MM.1S (cell line): ENCODE data around the gene ARPC1B.
"Not testable (repeated sequence)": the region's sequence is repeated elsewhere in the genome, so short reads cannot be mapped to it uniquely, and the experiment has no call there.

Experiments
- DNase-seq: peaks from one replicate; pipeline ENCODE4 v3.0.0-alpha.2; 2015
- H2AFZ ChIP-seq: fragments of 300-600 bp; sonication (generic); 2 replicates; pipeline ENCODE4 v1.6.0; 2016; ENCODE audit warnings: antibody characterized with exemption, low read length
- H3F3A ChIP-seq: fragments of 300-600 bp; sonication (generic); 2 replicates; pipeline ENCODE4 v1.6.1; 2016; ENCODE audit warnings: mild to moderate bottlenecking, antibody characterized with exemption, low read length, moderate library complexity, mixed read lengths; ENCODE audit not compliant: insufficient read depth
- H3K27ac ChIP-seq: fragments of 300-600 bp; sonication (generic); 2 replicates; pipeline ENCODE4 v1.5.1; 2016; ENCODE audit warnings: mild to moderate bottlenecking, low read length
- H3K27me3 ChIP-seq: fragments of 300-600 bp; sonication (generic); replicated peaks from 2 replicates; pipeline ENCODE4 v1.6.0; 2016; ENCODE audit warnings: low read length; ENCODE audit not compliant: insufficient read depth
- H3K36me3 ChIP-seq: fragments of 300-600 bp; sonication (generic); replicated peaks from 2 replicates; pipeline ENCODE4 v1.6.1; 2016; ENCODE audit warnings: mild to moderate bottlenecking, low read length, mixed read lengths; ENCODE audit not compliant: insufficient read depth
- H3K4me1 ChIP-seq: fragments of 300-600 bp; sonication (generic); 2 replicates; pipeline ENCODE4 v1.6.1; 2016; ENCODE audit warnings: low read length, mixed read lengths
- H3K4me2 ChIP-seq: fragments of 300-600 bp; sonication (generic); 2 replicates; pipeline ENCODE4 v1.6.0; 2016; ENCODE audit warnings: low read depth, low read length
- H3K4me3 ChIP-seq: fragments of 300-600 bp; sonication (generic); 2 replicates; pipeline ENCODE4 v1.5.1; 2016; ENCODE audit warnings: low read length, mixed read lengths
- H3K79me2 ChIP-seq: fragments of 300-600 bp; sonication (generic); 2 replicates; pipeline ENCODE4 v1.6.1; 2016; ENCODE audit warnings: mixed run types, low read length, mixed read lengths
- H3K9ac ChIP-seq: fragments of 300-600 bp; sonication (generic); 2 replicates; pipeline ENCODE4 v1.6.1; 2016; ENCODE audit warnings: low read length, mixed read lengths
- H3K9me2 ChIP-seq: fragments of 300-600 bp; sonication (generic); replicated peaks from 2 replicates; pipeline ENCODE4 v1.6.1; 2016; ENCODE audit warnings: mild to moderate bottlenecking, low read length, mixed read lengths; ENCODE audit not compliant: insufficient read depth
- H3K9me3 ChIP-seq: fragments of 300-600 bp; sonication (generic); replicated peaks from 2 replicates; pipeline ENCODE4 v1.6.1; 2016; ENCODE audit warnings: mild to moderate bottlenecking, low read length, mixed read lengths; ENCODE audit not compliant: insufficient read depth
- H4K20me1 ChIP-seq: fragments of 300-600 bp; sonication (generic); 2 replicates; pipeline ENCODE4 v1.6.1; 2016; ENCODE audit warnings: mild to moderate bottlenecking, low read length, moderate library complexity, mixed read lengths; ENCODE audit not compliant: insufficient read depth
- CTCF ChIP-seq: fragments of 300-600 bp; sonication (generic); IDR thresholded peaks from 2 replicates; pipeline ENCODE4 v1.5.1; 2016; ENCODE audit warnings: antibody characterized with exemption, low read length, mixed read lengths
- EZH2 ChIP-seq: fragments of 300-600 bp; sonication (generic); optimal IDR thresholded peaks from 2 replicates; pipeline ENCODE3; 2017; ENCODE audit warnings: low read depth, mild to moderate bottlenecking, antibody characterized with exemption, low read length, mixed read lengths
- EZH2phosphoT487 ChIP-seq: fragments of 300-600 bp; sonication (generic); IDR thresholded peaks from 2 replicates; pipeline ENCODE4 v1.6.1; 2018; ENCODE audit warnings: antibody characterized with exemption, low read length

ARPC1B gene

GRCh38 chr7:99326408-99326782 is 48.1 kb upstream of the ARPC1B start:
- Histone ChIP-seq H2AFZ (peak overlapping the region; percentile 95), H3K4me1 (peaks cover 31% of the 10 kb centered on the region), H3K79me2 (peaks cover 66% of the 10 kb centered on the region), H4K20me1 (no peaks in the 10 kb centered on the region), H3K9me2 (no peaks in the 10 kb centered on the region), H3K9me3 (no peaks in the 10 kb centered on the region), H3K9ac (peak overlapping the region; percentile 97), H3K4me3 (peak overlapping the region; percentile 99), H3K4me2 (peak overlapping the region; percentile 91), H3K27me3 (no peaks in the 10 kb centered on the region), H3F3A (peaks cover 18% of the 10 kb centered on the region), H3K36me3 (no peaks in the 10 kb centered on the region), H3K27ac (peak overlapping the region; percentile 63; the same call in 1 of the 2 replicates)
- DNase-seq: no peak
- TF ChIP-seq EZH2phosphoT487 (no peak), CTCF (no peak), EZH2 (no peak)

GRCh38 chr7:99330314-99330961 is 44.1 kb upstream of the ARPC1B start:
- peaks cover 32% of the 10 kb centered on the region for H3K4me1 ChIP-seq
- H3K9me3 ChIP-seq, H3K27me3 ChIP-seq, H3K9me2 ChIP-seq, H3K4me3 ChIP-seq, H4K20me1 ChIP-seq, H2AFZ ChIP-seq, H3K36me3 ChIP-seq, H3K9ac ChIP-seq: not testable (repeated sequence)
- peak overlapping the region; percentile 51 for H3K4me2 ChIP-seq
- peaks cover 87% of the 10 kb centered on the region for H3K79me2 ChIP-seq
- peak overlapping the region; percentile 38; the same call in 1 of the 2 replicates for H3K27ac ChIP-seq
- DNase-seq: peak; percentile 80
- peaks cover 18% of the 10 kb centered on the region for H3F3A ChIP-seq

- H3K9me2 ChIP-seq: no peaks in the 10 kb centered on the region
- peak overlapping the region; percentile 38; the same call in 1 of the 2 replicates for H3K27ac ChIP-seq
- H3K4me1 ChIP-seq: peaks cover 32% of the 10 kb centered on the region
- H3K4me3 ChIP-seq: no peak overlapping the region
- no peaks in the 10 kb centered on the region for H4K20me1 ChIP-seq
- H3K79me2 ChIP-seq: peaks cover 86% of the 10 kb centered on the region
- no peak overlapping the region for H3K4me2 ChIP-seq
- no peak overlapping the region for H2AFZ ChIP-seq
- TF ChIP-seq CTCF (no peak), EZH2phosphoT487 (no peak), EZH2 (no peak)
- DNase-seq: no peak
- no peak overlapping the region for H3K9ac ChIP-seq
- peaks cover 6% of the 10 kb centered on the region; the same call in 1 of the 2 replicates for H3K36me3 ChIP-seq
- H3K27me3 ChIP-seq: no peaks in the 10 kb centered on the region
- no peaks in the 10 kb centered on the region for H3K9me3 ChIP-seq
- H3F3A ChIP-seq: peaks cover 18% of the 10 kb centered on the region
These were observed 43.5 kb upstream of the ARPC1B start for GRCh38 chr7:99331002-99331401.

- no peaks in the 10 kb centered on the region for H3K9me2 ChIP-seq
- no peak overlapping the region for H3K27ac ChIP-seq
- DNase-seq: no peak
- H3K9ac ChIP-seq: no peak overlapping the region
- no peaks in the 10 kb centered on the region for H3K9me3 ChIP-seq
- H3K79me2 ChIP-seq: peaks cover 37% of the 10 kb centered on the region
- TF ChIP-seq EZH2 (no peak), EZH2phosphoT487 (no peak), CTCF (no peak)
- H3F3A ChIP-seq: no peaks in the 10 kb centered on the region
- no peaks in the 10 kb centered on the region for H3K4me1 ChIP-seq
- H4K20me1 ChIP-seq: no peaks in the 10 kb centered on the region
- H3K27me3 ChIP-seq: no peaks in the 10 kb centered on the region
- H3K4me3 ChIP-seq: no peak overlapping the region
- H3K4me2 ChIP-seq: no peak overlapping the region
- no peak overlapping the region for H2AFZ ChIP-seq
- peaks cover 10% of the 10 kb centered on the region for H3K36me3 ChIP-seq
These were observed 34.9 kb upstream of the ARPC1B start for GRCh38 chr7:99339595-99339994.
